ENCODE measurements around the gene UGGT1.
A peak's percentile ranks its signal among the peaks of the same experiment; 100 is the strongest.

The UGGT1 gene

DNA sequence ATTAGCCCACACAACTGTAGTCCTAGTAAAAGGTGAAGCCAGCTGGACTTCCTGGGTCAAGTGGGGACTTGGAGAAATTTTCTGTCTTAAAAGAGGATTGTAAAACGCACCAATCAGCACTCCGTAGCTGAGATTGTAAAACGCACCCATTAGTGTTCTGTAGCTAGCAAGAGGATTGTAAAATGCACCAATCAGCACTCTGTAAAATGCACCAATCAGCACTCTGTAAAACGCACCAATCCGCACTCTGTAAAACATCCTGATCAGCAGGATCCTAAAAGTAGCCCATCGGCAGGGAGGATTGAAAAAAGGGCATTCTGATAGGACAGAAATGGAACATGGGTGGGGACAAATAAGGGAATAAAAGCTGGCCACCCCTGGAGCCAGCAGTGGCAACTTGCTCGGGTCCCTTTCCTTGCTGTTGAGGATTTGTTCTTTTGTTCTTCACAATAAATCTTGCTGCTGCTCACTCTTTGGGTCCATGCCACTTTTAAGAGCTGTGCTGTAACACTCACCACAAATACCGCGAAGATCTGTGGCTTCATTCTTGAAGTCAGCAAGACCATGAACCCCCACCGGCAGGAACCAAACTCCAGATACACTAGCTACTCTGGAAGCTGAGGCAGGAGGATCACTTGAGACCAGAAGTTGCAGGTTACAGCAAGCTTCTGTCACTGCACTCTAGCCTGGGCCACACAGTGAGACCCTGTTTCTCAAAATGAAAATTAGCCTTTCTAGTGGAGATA lies 125.1 kb downstream of the UGGT1 start:
- H3K4me2 ChIP-seq (ENCODE audit: insufficient read depth, low read length), result no peak overlapping the region
- H3K79me2 ChIP-seq (ENCODE audit: insufficient read depth, low read length), result no peaks in the 10 kb centered on the region
- no peaks in the 10 kb centered on the region for H4K20me1 ChIP-seq (ENCODE audit: insufficient read depth, low read length)
- no peak overlapping the region for H3K27ac ChIP-seq (ENCODE audit: low read length)
- H2AFZ ChIP-seq (ENCODE audit: low read depth, low read length), result no peak overlapping the region
- H3K36me3 ChIP-seq (ENCODE audit: insufficient read depth, low read length), result no peaks in the 10 kb centered on the region
- no peak overlapping the region for H3K9ac ChIP-seq (ENCODE audit: low read depth, low read length)
- H3K27me3 ChIP-seq (ENCODE audit: insufficient read depth, low read length, poor library complexity), result no peaks in the 10 kb centered on the region
- H3K4me1 ChIP-seq (ENCODE audit: insufficient read depth, low read length), result no peaks in the 10 kb centered on the region
- DNase-seq (peak; percentile 50), ATAC-seq (ENCODE audit: insufficient read depth, low read depth) (peak; percentile 81)
- H3K9me3 ChIP-seq (ENCODE audit: insufficient read depth, low read length, severe bottlenecking), result no peaks in the 10 kb centered on the region
- TF ChIP-seq CTCF (IDR thresholded peaks at IDR 0.05; ENCODE audit: borderline replicate concordance, extremely low read depth, low read length, poor library complexity, severe bottlenecking), result no peak
- TF ChIP-seq EZH2 (IDR thresholded peaks at IDR 0.05; ENCODE audit: borderline replicate concordance, low read depth, low read length, severe bottlenecking), result no peak
- H3K4me3 ChIP-seq (ENCODE audit: low read depth in 1 of 2, low read length in 2 of 2), result no peak overlapping the region

GRCh38 chr2:128217671-128218070 lies 126.7 kb downstream of the UGGT1 start:
- Histone ChIP-seq H3K4me3 (ENCODE audit: low read depth in 1 of 2, low read length in 2 of 2) (no peak overlapping the region), H3K4me1 (ENCODE audit: insufficient read depth, low read length) (no peaks in the 10 kb centered on the region), H3K27ac (ENCODE audit: low read length) (no peak overlapping the region), H3K4me2 (ENCODE audit: insufficient read depth, low read length) (no peak overlapping the region), H2AFZ (ENCODE audit: low read depth, low read length) (no peak overlapping the region), H3K79me2 (ENCODE audit: insufficient read depth, low read length) (no peaks in the 10 kb centered on the region), H3K27me3 (ENCODE audit: insufficient read depth, low read length, poor library complexity) (no peaks in the 10 kb centered on the region), H3K9me3 (ENCODE audit: insufficient read depth, low read length, severe bottlenecking) (no peaks in the 10 kb centered on the region), H3K9ac (ENCODE audit: low read depth, low read length) (no peak overlapping the region), H3K36me3 (ENCODE audit: insufficient read depth, low read length) (no peaks in the 10 kb centered on the region), H4K20me1 (ENCODE audit: insufficient read depth, low read length) (no peaks in the 10 kb centered on the region)
- DNase-seq (no peak), ATAC-seq (ENCODE audit: insufficient read depth, low read depth) (no peak)
- TF ChIP-seq CTCF (IDR thresholded peaks at IDR 0.05; ENCODE audit: borderline replicate concordance, extremely low read depth, low read length, poor library complexity, severe bottlenecking) (no peak), EZH2 (IDR thresholded peaks at IDR 0.05; ENCODE audit: borderline replicate concordance, low read depth, low read length, severe bottlenecking) (no peak)

DNA sequence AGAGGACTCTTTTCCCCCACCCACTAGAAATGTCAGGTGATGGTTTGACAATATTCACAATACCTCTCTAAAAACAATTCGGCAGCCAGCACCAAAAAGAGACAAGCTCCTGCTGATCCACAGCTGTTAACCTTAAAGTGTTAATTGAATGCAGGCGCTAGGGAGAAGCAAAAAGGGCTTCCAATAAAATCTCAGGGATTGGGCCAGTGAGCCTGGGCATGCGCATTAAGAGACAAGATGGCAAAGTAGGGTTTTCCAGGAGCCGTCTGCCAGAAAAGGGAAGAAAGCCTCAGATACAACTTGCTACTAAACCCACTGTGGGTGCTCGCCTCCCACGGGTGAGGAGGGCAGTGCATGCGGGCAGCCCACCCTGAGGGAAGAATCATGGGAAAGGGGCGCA lies 128.9 kb downstream of the UGGT1 start:
- ATAC-seq (ENCODE audit: insufficient read depth, low read depth) (no peak), DNase-seq (no peak)
- Histone ChIP-seq H3K27ac (ENCODE audit: low read length) (no peak overlapping the region), H3K4me2 (ENCODE audit: insufficient read depth, low read length) (no peak overlapping the region), H3K27me3 (ENCODE audit: insufficient read depth, low read length, poor library complexity) (no peaks in the 10 kb centered on the region), H3K4me3 (ENCODE audit: low read depth in 1 of 2, low read length in 2 of 2) (no peak overlapping the region), H3K36me3 (ENCODE audit: insufficient read depth, low read length) (no peaks in the 10 kb centered on the region), H3K9me3 (ENCODE audit: insufficient read depth, low read length, severe bottlenecking) (no peaks in the 10 kb centered on the region), H3K79me2 (ENCODE audit: insufficient read depth, low read length) (no peaks in the 10 kb centered on the region), H4K20me1 (ENCODE audit: insufficient read depth, low read length) (no peaks in the 10 kb centered on the region), H2AFZ (ENCODE audit: low read depth, low read length) (no peak overlapping the region), H3K9ac (ENCODE audit: low read depth, low read length) (no peak overlapping the region), H3K4me1 (ENCODE audit: insufficient read depth, low read length) (no peaks in the 10 kb centered on the region)
- TF ChIP-seq CTCF (IDR thresholded peaks at IDR 0.05; ENCODE audit: borderline replicate concordance, extremely low read depth, low read length, poor library complexity, severe bottlenecking), result no peak
- TF ChIP-seq EZH2 (IDR thresholded peaks at IDR 0.05; ENCODE audit: borderline replicate concordance, low read depth, low read length, severe bottlenecking), result no peak
